GM13976 (cell line): ENCODE results near the gene SLC13A2.

Source experiments
- DNase-seq: peaks from one replicate; pipeline ENCODE4 v3.0.0; 2012; ENCODE audit warnings: low spot score
- CTCF ChIP-seq: IDR thresholded peaks from 2 replicates; pipeline ENCODE4 v1.5.1; 2012; ENCODE audit warnings: borderline replicate concordance, mild to moderate bottlenecking; ENCODE audit not compliant: insufficient read depth; ENCODE audit errors: extremely low read depth, missing control alignments, control extremely low read depth
- in situ Hi-C: fragments of 300-500 bp; cut with MboI; formaldehyde crosslinking; loops from one replicate; pipeline ENCODE4 v1.12.0; 2022; ENCODE audit warnings: low sequenced_read_pairs, mixed read lengths, inconsistent platforms; ENCODE audit not compliant: unreplicated experiment

SLC13A2 gene

GRCh38 chr17:28506763-28507487 is 33.5 kb downstream of the SLC13A2 start:
- no peak for DNase-seq
- in situ Hi-C loops: no loop called here
- TF ChIP-seq CTCF: no peak

- in situ Hi-C loops: no loop called here
- no peak for TF ChIP-seq CTCF
These were observed 34.2 kb downstream of the SLC13A2 start for GRCh38 chr17:28507567-28508203.

GRCh38 chr17:28508211-28508724 is 34.8 kb downstream of the SLC13A2 start:
- DNase-seq: no peak
- TF ChIP-seq CTCF: no peak
- in situ Hi-C loops: no loop called here

More at GRCh38 chr17:28507567-28508203, 34.2 kb downstream of the SLC13A2 start:
- DNase-seq: no peak

- in situ Hi-C loops: no loop called here
- DNase-seq: no peak
- TF ChIP-seq CTCF: no peak
These were observed 36.3 kb downstream of the SLC13A2 start for GRCh38 chr17:28509789-28510188.

- in situ Hi-C loops: no loop called here
- no peak for TF ChIP-seq CTCF
- DNase-seq: no peak
These were observed 38.5 kb downstream of the SLC13A2 start for GRCh38 chr17:28511858-28512461.

- in situ Hi-C loops: no loop called here
- TF ChIP-seq CTCF: no peak
- DNase-seq: no peak
These were observed 40.0 kb downstream of the SLC13A2 start for GRCh38 chr17:28513476-28513875.
